H1 (cell line): ENCODE measurements around the gene ELMO3. TPM values are rescaled to one million over a fixed set of nuclear protein-coding genes. Genes with fewer than 3 reads are reported as not detected.

Experiments
- BRCA1 ChIP-seq: IDR thresholded peaks from 2 replicates; pipeline ENCODE4 v1.6.1; 2012; ENCODE audit warnings: low read depth, low read length, improper control_type of control experiment
- CHD2 ChIP-seq: IDR thresholded peaks from 2 replicates; pipeline ENCODE4 v1.6.1; 2012; ENCODE audit warnings: low read length, improper control_type of control experiment
- CHD7 ChIP-seq: fragments of 300-600 bp; sonication (generic); IDR thresholded peaks from 2 replicates; pipeline ENCODE4 v1.7.1; 2012; ENCODE audit warnings: low read length, moderate library complexity, mild to moderate bottlenecking, inconsistent platforms; ENCODE audit not compliant: insufficient replicate concordance
- CREB1 ChIP-seq: IDR thresholded peaks from 2 replicates; pipeline ENCODE4 v1.6.1; 2012; ENCODE audit warnings: inconsistent platforms
- CTCF ChIP-seq, 3 experiments: IDR thresholded peaks; 1 replicate in 2 of 3; 2 replicates in 1 of 3; pipeline versions ENCODE4 v1.5.1 to v1.6.1; 2011; ENCODE audit warnings: low read length in 3 of 3, mild to moderate bottlenecking in 3 of 3, inconsistent platforms in 2 of 3, low read depth in 1 of 3, moderate library complexity in 1 of 3; ENCODE audit not compliant: insufficient read depth in 1 of 3; ENCODE audit errors: control extremely low read depth in 1 of 3
- JUN ChIP-seq: IDR thresholded peaks from 2 replicates; pipeline ENCODE4 v1.6.1; 2011; ENCODE audit warnings: low read depth, mild to moderate bottlenecking, improper control_type of control experiment, low read length
- NANOG ChIP-seq: IDR thresholded peaks from 2 replicates; pipeline ENCODE4 v1.6.1; 2011; ENCODE audit warnings: low read length, low read depth, mild to moderate bottlenecking, inconsistent platforms; ENCODE audit not compliant: insufficient read depth, poor library complexity, severe bottlenecking
- POU5F1 ChIP-seq: IDR thresholded peaks from 2 replicates; pipeline ENCODE4 v1.6.1; 2011; ENCODE audit warnings: low read depth, mild to moderate bottlenecking, low read length, moderate library complexity
- TBP ChIP-seq: IDR thresholded peaks from 2 replicates; pipeline ENCODE4 v1.6.1; 2011; ENCODE audit warnings: low read depth, low read length, improper control_type of control experiment
- polyA plus RNA-seq, 7 experiments: library from polyadenylated mRNA; depleted of rRNA in 3 of 7; stranded (reverse) in 5 of 7; unstranded in 2 of 7; fragments of >200 nt in 5 of 7; fragments of 200-250 nt in 2 of 7; gene quantifications; 1 replicate in 5 of 7; 2 replicates in 1 of 7; 4 replicates in 1 of 7; pipeline versions ENCODE4 v1.2.1 to v1.2.3, GENCODE V29; 2011 to 2013; ENCODE audit warnings: missing spikeins in 2 of 7, mixed read lengths in 2 of 7
- total RNA-seq: library from RNA; stranded (reverse); fragmentation: NEBNext Ultra II Directional; extraction: Animal tissue kit (Norgen Biotek cat#: 25700); gene quantifications from 2 replicates; pipeline ENCODE4 v1.2.1, GENCODE V29; 2021

Gene ELMO3
- total and polyA plus RNA-seq, 2 of the 8 experiments (the other 6 are each of a cell fraction or from before 2014, with no cell fraction given): 9.6 to 10.9 TPM

- TF ChIP-seq CHD7: no peak
- no peak for TF ChIP-seq CTCF (IDR thresholded peaks at IDR 0.05; ENCODE audit: control extremely low read depth in 1 of 3, insufficient read depth in 1 of 3, low read depth in 1 of 3, low read length in 3 of 3)
- TF ChIP-seq CHD2: no peak
- TF ChIP-seq JUN: no peak
- TF ChIP-seq TBP: no peak
- no peak for TF ChIP-seq POU5F1
- TF ChIP-seq CREB1: no peak
- TF ChIP-seq NANOG: no peak
- no peak for TF ChIP-seq BRCA1
These were observed 34.7 kb downstream of the ELMO3 start (continued) for GRCh38 chr16:67233596-67233995.
